Stimulated activated CD8-positive, alpha-beta memory T cell treated with anti-CD3 and anti-CD28 coated beads, Interleukin-7, amount 100 ng/mL, for 4 hours (primary cell): ENCODE data around the gene TMEM203.

Experiments used
- DNase-seq, 2 donors: peaks; one replicate each; pipeline ENCODE4 v3.0.0-alpha.2; 2020; ENCODE audit warnings: low read depth in 2 of 2

TMEM203 gene

GRCh38 chr9:137219757-137220316 lies 14.4 kb upstream of the TMEM203 start:
- DNase-seq, result no peak

DNA sequence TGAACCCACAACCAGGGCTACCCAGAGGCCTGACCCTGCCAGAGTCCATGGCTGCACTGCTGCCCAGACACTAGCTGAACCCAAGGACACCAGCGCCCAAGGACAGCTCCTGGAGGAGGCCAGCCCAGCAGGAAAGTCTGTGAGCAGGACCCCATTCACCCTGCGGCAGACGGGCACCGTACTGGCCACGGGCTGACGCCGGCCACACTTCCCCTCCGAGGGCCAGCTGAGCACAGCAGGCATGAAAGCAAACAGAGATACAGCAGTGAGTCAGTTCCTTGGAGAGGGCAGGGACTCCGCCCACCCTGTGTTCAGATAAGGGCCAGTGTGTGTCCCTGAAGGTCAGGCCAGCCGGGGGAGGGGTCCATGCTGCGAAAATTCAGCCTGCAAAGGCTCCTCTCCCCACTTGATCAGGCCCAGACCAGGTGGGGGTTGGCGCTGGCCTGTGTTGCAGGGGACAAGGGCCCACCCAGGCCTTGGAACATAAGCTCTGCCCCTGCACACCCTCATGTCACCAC lies 13.4 kb upstream of the TMEM203 start:
- no peak for DNase-seq

DNA sequence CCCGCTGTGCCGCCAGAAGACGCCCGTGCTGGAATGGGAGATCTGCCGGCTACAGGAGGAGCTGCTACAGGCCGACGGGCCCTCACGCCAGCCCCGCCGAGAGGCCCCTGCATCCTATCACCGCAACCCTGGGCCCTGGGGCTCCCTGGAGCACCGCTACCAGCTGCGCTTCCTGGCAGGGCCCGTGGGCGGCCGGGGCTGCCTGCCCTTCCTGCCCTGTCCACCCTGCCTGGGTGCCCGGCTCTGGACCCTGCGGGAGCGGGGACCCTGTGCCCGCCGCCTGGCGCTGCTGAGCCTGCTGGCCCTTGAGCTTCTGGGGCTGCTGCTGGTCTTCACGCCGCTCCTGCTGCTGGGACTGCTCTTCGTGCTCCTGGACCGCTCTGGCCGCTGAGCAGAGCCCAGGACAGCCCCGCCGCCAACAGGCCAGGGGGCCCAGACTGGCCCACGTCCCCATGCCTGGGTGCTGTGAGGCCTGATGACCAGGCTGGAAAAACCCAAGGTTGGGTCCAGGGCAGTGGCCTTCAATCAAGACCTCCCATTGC lies 12.8 kb upstream of the TMEM203 start:
- no peak for DNase-seq

DNA sequence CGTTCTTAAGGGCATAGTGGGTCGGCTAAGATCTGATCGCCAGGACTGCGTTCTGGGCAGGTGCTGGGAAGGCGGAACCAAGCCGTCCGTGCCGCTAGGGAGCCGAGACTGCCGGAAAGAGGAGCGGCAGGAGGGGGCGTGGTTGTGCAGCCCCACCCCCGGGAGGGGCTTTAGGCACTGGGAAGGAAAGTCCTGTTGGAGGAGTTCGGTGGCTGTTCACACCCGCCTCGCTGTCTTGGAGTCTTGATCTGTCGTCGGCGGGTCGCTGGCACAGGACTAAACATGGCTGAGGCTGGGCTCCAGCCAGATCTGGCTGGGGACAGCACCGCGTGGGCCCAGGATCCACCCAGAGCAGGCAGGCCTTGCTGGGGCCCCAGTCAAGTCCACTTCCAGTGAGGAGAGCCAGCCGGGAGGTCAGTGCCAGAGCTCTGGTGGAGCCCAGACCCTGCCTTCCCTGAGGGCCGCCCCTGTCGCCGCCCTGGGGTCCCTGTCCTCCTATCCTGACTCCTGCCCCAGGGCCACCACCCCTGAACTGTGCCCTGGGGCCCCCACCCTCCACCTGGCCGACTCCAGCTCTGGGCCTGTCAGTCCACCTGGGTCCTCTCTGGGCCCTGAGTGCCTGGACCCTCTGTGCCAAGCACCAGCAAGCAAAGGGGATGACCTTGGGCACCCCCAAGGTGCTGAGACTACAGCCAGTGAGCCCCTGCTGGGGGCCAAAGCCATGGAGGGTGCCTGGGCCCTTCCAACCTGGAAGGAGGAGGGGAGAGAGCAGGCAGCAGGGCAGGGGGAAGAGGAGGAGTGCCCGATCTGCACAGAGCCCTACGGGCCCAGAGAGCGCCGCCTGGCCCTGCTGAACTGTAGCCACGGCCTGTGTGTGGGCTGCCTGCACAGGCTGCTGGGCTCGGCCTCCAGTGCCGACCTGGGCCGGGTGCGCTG lies 12.1 kb upstream of the TMEM203 start:
- DNase-seq, result no peak

DNA sequence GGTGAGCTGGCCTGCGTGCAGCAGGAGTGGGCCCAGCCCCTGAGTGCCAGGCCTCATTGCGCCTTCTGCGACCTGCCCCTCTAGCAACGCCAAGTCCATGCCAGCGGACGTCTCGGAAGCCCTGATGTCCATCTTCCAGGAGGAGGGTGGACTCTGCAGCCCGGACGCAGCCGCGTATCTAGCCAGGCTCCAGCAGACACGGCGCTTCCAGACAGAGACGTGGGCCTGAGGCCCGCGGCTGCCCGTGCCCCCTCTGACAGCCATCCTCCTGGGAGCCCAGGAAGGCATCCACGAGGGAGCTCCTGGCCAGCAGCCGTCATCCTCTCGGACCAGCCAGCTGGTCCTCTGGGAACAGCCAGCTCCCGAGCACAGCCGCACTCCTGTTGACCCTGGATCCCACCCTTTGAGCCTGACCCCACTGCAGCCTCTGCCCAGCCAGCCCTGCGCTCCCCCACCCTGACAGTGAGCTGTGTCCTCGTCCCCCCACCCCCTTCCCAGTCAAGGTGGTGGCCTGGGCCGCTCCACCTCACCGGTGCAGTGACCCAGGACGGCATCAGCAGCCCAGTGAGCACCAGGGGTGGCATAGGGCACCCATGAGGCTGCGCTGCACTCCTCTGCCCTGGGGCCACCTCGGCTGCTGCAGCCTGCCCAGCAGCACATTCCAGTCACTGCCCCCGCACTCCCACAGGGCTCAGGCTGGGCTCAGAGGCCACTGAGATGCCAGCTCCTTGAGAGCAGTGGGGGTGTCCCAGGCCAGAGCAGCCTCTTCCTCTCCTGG lies 10.9 kb upstream of the TMEM203 start:
- no peak for DNase-seq

DNA sequence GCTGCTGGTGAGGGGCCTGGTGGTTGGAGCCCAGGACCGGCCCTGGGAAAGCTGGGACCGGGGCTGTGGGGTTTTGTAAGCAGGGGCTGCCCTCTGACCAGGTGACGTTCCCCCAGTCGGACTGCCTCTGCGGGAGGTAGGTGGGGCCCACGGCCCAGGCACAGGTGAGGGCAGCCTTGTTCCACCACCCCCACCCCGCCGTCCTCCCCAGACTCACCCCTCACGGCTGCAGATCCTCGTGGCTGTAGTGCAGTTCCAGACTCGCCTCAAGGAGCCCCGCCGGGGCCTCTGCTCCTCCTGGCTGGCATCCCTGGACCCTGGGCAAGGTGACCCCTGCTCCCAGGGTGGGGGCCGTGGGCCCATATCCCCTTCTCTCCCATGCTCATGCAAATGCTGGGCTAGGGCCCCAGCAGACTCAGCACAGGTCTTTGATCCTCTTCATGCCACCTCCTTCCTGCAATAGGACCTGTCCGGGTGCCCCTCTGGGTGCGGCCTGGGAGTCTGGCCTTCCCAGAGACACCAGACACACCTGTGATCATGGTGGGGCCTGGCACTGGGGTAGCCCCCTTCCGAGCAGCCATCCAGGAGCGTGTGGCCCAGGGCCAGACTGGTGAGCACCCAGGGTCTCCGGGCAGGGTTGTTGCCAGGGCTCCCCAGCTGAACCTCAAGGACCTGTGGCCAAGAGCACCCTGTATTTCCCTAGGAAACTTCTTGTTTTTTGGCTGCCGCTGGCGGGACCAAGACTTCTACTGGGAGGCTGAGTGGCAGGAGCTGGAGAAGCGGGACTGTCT lies 9.9 kb upstream of the TMEM203 start:
- DNase-seq, result no peak

DNA sequence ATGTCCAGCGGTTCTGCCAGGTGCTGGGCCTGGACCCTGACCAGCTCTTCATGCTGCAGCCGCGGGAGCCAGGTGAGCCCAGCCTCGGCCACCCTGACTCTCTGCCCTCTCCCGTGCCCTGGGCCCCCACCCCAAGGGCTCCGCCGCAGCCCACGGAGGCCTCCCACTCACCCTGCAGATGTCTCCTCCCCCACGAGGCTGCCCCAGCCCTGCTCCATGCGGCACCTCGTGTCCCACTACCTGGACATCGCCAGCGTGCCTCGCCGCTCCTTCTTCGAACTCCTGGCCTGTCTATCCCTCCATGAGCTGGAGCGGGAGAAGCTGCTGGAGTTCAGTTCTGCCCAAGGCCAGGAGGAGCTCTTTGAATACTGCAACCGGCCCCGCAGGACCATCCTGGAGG lies 9.2 kb upstream of the TMEM203 start:
- no peak for DNase-seq

DNA sequence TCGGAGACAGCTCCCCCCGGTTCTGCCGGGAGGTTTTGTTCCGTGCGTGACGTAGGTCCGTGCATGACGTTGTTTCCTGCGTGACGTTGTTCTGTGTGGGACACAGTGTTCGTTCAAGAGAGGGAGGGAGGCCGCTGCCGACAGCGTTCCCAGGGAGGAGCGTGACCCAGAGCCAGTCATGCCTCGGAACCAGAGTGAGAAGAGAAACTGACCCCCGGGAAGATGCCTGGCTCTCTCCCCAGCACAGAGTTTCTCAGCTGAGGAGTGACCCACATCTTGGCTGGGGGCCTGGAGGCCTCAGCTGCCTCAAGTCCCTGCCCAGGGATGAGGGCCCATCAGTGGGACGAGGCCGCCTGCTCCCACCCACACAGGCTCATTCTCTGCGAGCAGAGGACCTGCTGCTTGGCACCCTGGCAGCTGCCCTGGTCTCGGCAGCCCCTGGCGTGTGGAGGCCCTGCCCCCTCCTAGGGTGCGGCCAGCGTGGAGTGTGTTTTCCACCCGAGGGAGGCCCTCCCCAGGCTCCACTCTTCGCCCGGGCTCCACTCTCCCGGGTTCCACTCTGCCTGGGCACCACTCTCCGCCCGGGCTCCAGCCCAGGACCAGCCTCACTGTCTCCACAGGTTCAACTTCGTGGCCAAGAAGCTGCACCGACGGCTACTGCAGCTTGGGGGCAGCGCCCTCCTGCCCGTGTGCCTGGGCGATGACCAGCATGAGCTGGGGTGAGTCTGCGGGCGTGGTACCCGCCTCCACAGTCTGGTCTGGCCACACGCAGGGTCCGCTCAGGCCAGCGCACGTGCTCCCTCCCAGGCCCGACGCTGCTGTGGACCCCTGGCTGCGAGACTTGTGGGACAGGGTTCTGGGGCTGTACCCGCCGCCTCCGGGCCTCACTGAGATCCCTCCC lies 8.0 kb upstream of the TMEM203 start:
- no peak for DNase-seq

DNA sequence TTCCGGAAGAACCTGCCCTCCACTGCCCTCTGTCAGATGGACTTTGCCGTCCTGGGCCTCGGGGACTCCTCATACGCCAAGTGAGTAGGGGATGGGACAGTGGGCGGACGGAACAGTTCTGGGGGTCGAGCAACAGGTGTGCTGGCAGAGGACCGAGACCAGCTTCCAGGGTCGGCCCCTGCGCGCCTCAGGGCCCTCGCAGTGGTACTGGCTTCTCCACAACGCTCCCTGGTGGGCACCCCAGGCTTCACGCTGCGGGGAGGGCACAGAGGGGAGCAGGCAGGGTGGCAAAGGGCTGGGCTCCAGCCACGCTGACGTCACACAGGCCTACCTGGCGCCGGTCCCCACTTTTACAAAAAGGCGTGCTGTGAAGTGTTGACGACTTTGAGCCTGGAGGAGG lies 7.1 kb upstream of the TMEM203 start:
- no peak for DNase-seq

GRCh38 chr9:137211532-137211931 lies 6.1 kb upstream of the TMEM203 start:
- DNase-seq, result no peak

DNA sequence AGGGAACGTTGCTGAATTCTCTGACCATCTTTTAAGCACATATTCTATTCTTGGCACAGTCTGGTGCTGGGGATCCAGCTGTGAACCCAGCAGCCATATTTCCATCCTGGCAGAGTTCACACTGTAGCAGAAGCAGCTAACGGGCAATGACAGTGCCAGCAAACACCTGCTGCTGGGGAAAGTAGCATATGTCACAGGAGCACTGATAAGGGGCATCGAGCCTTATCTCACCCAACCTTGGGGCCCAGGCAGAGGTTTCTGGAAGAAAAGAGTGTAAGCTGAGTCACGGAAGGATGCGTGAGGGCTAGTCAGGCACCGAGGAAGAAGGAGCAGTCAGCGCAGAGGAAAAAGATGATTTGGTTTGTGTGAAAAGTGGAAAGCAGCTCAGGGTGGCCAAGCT lies 1.2 kb upstream of the TMEM203 start:
- no peak for DNase-seq

- DNase-seq, result no peak
Measured at GRCh38 chr9:137204731-137205125, 720 bp downstream of the TMEM203 start.

DNA sequence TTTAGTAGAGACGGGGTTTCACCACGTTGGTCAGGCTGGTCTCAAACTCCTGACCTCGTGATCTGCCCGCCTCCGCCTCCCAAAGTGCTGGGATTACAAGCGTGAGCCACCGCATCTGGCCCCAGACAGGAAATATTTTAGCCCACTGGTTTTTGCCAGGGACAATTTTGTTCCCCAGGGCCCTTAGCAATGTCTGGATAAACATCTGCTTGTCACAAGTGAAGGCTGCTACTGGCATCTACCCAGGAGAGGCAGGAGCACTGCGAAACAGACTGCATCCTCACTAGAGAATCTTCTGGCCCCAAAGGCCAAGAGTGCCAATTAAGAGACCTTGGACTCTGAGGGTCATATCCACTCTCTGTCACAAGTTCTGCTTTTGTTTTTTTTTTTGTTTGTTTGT lies 2.5 kb downstream of the TMEM203 start:
- DNase-seq, result no peak

- DNase-seq, result no peak
Measured at GRCh38 chr9:137201205-137201868, 4.1 kb downstream of the TMEM203 start.

DNA sequence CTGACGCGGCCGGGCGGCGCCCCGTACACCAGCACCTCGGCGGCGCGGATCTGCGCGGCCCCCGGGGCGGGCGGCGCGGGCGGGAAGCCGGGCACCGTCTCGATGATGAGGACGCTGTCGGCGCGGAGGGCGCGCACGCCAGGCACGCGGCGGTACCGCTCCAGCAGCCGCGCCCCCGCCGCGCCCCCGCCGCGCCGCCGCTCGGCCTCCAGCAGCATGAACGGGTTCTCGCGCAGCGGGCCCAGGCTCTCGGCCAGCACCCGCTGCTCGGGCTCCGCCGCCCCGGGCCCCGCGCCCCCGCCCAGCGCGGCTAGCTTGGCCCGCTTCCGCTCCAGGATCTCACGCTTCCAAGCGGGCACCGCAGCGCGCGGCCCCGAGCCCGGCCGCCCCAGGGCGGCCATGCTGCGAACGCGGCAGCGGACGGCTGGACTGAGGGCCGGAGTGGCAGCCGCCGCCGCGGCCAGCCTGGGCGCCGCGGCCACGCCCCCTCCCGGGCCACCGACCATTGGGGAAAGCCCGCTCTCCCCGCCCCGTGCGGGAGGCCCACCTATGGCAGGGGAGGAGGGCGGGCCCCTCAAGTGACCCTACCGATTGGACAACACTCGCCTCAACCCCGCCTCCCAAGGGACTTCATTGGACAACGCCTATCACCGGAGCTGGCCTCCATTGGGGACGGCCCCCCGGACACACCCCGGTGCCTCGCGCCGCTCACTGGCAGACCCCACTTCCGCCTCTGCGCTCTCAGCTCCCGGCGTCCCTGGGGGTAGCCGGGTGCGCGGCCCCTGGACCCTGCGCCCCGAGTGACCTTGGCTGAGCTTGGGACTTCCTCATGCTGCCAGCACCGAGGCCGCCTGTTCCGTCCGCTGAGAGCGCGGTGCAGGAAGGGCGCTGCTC lies 4.9 kb downstream of the TMEM203 start, which contains the start of gene TPRN:
TPRN (minus strand) TSS at position 431 of the 894 bp plus-strand sequence; CDS start at position 401, 30 bp downstream.
- peak; percentile 97 to 99 for DNase-seq

GRCh38 chr9:137199411-137200121 lies 5.9 kb downstream of the TMEM203 start:
- DNase-seq, result no peak

DNA sequence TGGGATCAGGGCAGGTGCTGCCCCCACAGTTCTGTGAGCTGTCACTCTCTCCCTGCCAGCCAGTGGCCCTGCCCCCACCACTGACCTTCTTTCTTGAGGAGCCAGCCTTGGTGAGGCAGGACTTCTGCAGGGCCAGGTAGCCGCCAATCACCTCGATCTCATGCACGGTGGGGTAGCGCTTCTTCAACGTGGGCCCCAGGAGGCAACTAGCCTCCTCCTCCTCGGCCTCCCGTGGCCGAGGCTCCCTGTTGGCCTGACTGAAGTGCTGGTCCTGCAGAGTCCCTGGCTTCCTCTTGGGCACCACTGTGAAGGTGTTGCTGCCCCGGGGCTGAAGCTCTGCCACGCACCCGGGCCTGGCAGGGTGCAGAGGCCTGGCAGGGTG lies 6.6 kb downstream of the TMEM203 start:
- DNase-seq, result no peak
